Kidney (tissue), 14 donors: ENCODE results near the gene CNOT3. TPM values are rescaled to one million over a fixed set of nuclear protein-coding genes. Genes with fewer than 3 reads are reported as not detected.

Experiments
- DNase-seq, 5 donors: peaks; one replicate each; pipeline ENCODE4 v3.0.0-alpha.2; 2013 to 2020
- FAIRE-seq: peaks from 2 replicates; lab custom pipeline; 2012; peaks lifted over from hg19 to GRCh38; lab: Jason Lieb, UNC
- H3K27ac ChIP-seq, 2 donors: one replicate each; pipeline ENCODE4 v1.7.0; 2013; ENCODE audit warnings: low read depth in 2 of 2, low read length in 2 of 2, inconsistent platforms in 1 of 2
- H3K27me3 ChIP-seq: one replicate; pipeline ENCODE4 v1.7.1; 2013; ENCODE audit warnings: low read length, inconsistent platforms; ENCODE audit not compliant: control insufficient read depth, insufficient read depth
- H3K36me3 ChIP-seq, 3 donors: one replicate each; pipeline versions ENCODE4 v1.7.0 to v1.7.1; 2013; ENCODE audit warnings: low read length in 3 of 3, control low read depth in 1 of 3, inconsistent platforms in 1 of 3; ENCODE audit not compliant: insufficient read depth in 3 of 3, control insufficient read depth in 2 of 3
- H3K4me1 ChIP-seq, 3 donors: one replicate each; pipeline versions ENCODE4 v1.7.0 to v1.7.1; 2013; ENCODE audit warnings: low read length in 3 of 3, inconsistent platforms in 1 of 3, low read depth in 1 of 3; ENCODE audit not compliant: control insufficient read depth in 2 of 3, insufficient read depth in 2 of 3
- H3K4me3 ChIP-seq, 3 donors: one replicate each; pipeline versions ENCODE4 v1.7.0 to v1.8.1; 2013; ENCODE audit warnings: low read length in 3 of 3, control low read depth in 1 of 3, inconsistent platforms in 1 of 3
- H3K9ac ChIP-seq, 3 donors: one replicate each; pipeline versions ENCODE4 v1.7.0 to v1.7.1; 2013; ENCODE audit warnings: low read length in 3 of 3, control low read depth in 1 of 3, inconsistent platforms in 1 of 3
- H3K9me3 ChIP-seq, 3 donors: one replicate each; pipeline versions ENCODE4 v1.7.0 to v1.7.1; 2013; ENCODE audit warnings: low read length in 3 of 3, control low read depth in 1 of 3, inconsistent platforms in 1 of 3; ENCODE audit not compliant: control insufficient read depth in 2 of 3, insufficient read depth in 1 of 3
- intact Hi-C: fragments of 100-400 bp; cut with DNase I; formaldehyde crosslinking; loops from one replicate; pipeline ENCODE4 v1.11.1; 2022
- polyA plus RNA-seq: library from polyadenylated mRNA; stranded (reverse); fragments of 350-450 nt; fragmentation: Illumina TruSeq; extraction: RNeasy Lipid Tissue Mini Kit (QIAGEN cat#74804); gene quantifications from one replicate; pipeline ENCODE4 v1.2.3, GENCODE V29; 2014; ENCODE audit warnings: low read depth, low replicate concordance; ENCODE audit not compliant: insufficient read depth
- total RNA-seq: library from RNA; stranded (reverse); fragmentation: NEBNext Ultra II Directional; extraction: Animal tissue kit (Norgen Biotek cat#: 25700); gene quantifications from one replicate; pipeline ENCODE4 v1.2.1, GENCODE V29; 2021
- TF ChIP-seq, protein P1 (sequence below): IDR thresholded peaks from 3 replicates; pipeline ENCODE4 v1.5.1; 2012; ENCODE audit warnings: mild to moderate bottlenecking, moderate library complexity, borderline replicate concordance; ENCODE audit not compliant: insufficient read depth; ENCODE audit errors: extremely low read depth
- donor health status: control.
- donor health status: control.
- donor health status: control.
- donor health status: control.
- donor health status: control.
- donor health status: DM: yes; HTN: yes; CAD: no.
- donor health status: Normal renal cell carcinoma (clear cell type).

Gene CNOT3
- total and polyA plus RNA-seq, 2 donors from 2014 or later, result 30.8 to 38.1 TPM

DNA sequence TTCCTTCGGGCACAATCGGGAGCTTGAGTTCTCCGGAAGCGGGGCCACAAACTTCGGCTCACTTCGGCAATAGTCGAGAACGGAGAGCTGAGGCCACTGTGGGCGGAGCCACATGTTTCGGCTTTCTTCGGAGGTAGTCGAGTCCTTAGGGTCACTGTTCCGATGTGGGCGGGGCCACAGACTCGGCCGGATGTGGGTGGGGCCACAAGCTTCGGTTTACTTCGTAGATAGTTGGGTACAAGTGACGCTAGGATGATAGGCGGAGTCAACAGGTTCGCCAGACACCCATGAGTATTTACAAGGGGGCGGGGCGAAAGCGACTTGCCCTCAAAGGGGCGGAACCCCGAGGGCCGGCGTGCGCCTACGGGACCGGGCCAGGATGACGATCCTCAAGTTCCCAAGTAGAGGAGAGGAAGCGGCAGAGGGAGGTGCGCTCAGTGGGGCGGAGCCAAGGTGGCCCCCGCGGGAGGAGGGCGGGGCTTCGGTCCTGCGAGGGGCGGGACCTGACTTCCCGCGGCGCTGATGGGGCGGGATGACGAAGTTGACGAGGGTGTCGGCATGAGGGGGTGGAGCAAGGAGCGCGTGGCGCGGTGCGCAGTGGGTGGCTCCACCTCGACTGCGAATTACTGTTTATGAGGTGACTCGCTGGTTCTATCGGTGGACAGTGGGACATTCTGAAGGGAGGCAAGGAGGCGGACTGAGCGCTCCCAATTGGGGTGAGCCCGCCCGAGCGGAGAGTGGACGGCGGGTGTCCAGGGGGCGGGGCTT is 52.4 kb downstream of the CNOT3 start:
- FAIRE-seq (peak; percentile 99), DNase-seq (peak; percentile 100)
- Histone ChIP-seq H3K9ac (peak overlapping the region; percentile 70 to 84 (median 71)), H3K27me3 (no peaks in the 10 kb centered on the region), H3K36me3 (peaks cover 2 to 8% (median 4%) of the 10 kb centered on the region in 3 donors), H3K9me3 (no peaks in the 10 kb centered on the region), H3K4me3 (peak overlapping the region; percentile 79 to 85 (median 84)), H3K27ac (peak overlapping the region; percentile 100), H3K4me1 (peaks cover 0 to 15% (median 13%) of the 10 kb centered on the region in 3 donors)
- intact Hi-C loops, result no loop called here
- TF ChIP-seq, protein P1, sequence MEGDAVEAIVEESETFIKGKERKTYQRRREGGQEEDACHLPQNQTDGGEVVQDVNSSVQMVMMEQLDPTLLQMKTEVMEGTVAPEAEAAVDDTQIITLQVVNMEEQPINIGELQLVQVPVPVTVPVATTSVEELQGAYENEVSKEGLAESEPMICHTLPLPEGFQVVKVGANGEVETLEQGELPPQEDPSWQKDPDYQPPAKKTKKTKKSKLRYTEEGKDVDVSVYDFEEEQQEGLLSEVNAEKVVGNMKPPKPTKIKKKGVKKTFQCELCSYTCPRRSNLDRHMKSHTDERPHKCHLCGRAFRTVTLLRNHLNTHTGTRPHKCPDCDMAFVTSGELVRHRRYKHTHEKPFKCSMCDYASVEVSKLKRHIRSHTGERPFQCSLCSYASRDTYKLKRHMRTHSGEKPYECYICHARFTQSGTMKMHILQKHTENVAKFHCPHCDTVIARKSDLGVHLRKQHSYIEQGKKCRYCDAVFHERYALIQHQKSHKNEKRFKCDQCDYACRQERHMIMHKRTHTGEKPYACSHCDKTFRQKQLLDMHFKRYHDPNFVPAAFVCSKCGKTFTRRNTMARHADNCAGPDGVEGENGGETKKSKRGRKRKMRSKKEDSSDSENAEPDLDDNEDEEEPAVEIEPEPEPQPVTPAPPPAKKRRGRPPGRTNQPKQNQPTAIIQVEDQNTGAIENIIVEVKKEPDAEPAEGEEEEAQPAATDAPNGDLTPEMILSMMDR, result no peak

DNA sequence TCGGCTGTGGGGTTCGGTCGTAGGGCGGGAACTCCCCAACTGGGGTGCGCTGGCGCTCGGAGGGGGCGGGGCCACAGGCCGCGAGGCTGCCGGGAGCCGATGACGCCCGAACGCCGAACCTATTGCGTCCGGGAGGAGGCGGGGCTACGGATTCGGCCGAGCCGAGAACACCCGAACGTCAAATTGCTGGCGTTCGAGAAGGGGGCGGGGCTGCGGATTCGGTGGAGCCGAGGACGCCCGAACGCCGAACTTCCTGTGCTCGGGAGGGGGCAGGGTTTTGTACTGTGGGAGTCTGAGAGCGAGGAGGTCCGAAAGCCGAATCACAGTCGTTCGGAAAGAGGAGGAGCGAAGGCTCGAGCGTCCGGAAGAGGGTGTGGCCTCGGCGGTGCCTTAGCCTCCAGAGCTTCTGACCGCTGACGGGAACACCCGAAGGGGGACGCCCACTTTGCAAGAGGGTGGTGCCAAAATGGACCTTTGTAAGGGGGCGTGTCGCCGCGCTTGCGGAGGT is 53.0 kb downstream of the CNOT3 start:
- H3K4me3 ChIP-seq, result peak overlapping the region; percentile 79 to 85 (median 84)
- peak overlapping the region; percentile 70 to 78 (median 77) for H3K9ac ChIP-seq
- peak; percentile 97 for FAIRE-seq
- DNase-seq, result peak; percentile 100
- TF ChIP-seq, protein P1, result no peak
- no peaks in the 10 kb centered on the region for H3K9me3 ChIP-seq
- peaks cover 0 to 15% (median 13%) of the 10 kb centered on the region in 3 donors for H3K4me1 ChIP-seq
- H3K36me3 ChIP-seq, result peaks cover 2 to 8% (median 4%) of the 10 kb centered on the region in 3 donors
- peak overlapping the region; percentile 100 for H3K27ac ChIP-seq
- intact Hi-C loops, result no loop called here
- no peaks in the 10 kb centered on the region for H3K27me3 ChIP-seq

DNA sequence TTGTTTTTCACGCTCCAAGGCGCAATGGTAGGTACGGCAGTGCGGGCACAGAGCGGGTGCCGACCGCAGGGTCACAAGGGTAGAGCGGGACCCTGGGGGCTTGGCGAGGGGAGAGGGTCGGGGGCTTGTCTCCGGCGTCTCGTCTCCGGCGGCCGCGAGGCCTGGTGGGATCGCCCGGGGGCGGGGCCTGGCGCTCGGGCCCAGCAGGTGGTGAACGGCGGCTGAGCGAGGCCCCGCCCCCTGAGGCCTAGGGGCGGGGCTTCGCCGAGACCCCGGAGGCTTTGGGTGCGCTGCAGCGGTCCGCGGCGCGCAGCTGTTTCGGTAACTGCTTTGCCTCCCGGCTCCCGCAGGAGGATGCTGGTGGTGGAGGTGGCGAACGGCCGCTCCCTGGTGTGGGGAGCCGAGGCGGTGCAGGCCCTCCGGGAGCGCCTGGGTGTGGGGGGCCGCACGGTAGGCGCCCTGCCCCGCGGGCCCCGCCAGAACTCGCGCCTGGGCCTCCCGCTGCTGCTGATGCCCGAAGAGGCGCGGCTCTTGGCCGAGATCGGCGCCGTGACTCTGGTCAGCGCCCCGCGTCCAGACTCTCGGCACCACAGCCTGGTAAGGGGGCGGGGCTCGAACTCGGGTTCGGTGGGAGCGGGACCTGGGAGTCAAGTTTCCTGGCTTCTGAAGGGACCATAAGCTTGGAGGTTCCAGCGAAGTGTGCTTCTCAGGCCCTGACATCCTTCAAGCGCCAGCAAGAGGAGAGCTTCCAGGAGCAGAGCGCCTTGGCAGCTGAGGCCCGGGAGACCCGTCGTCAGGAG is 53.6 kb downstream of the CNOT3 start, which contains the start of gene TSEN34:
TSEN34 (plus strand) TSS at position 298 of the 800 bp plus-strand sequence; CDS start at position 355, 57 bp downstream.
- TF ChIP-seq, protein P1, result no peak
- peak within 1 kb of the TSS; percentile 70 to 78 (median 77) for H3K9ac ChIP-seq
- peaks cover 2 to 8% (median 4%) of the 10 kb centered on the region in 3 donors for H3K36me3 ChIP-seq
- no peaks in the 10 kb centered on the region for H3K27me3 ChIP-seq
- FAIRE-seq, result no peak
- intact Hi-C loops, result no loop called here
- no peaks in the 10 kb centered on the region for H3K9me3 ChIP-seq
- H3K4me3 ChIP-seq, result peak within 1 kb of the TSS; percentile 79 to 85 (median 84)
- peak in 3 of 5 donors; percentile 92 to 96 (median 96) for DNase-seq
- peaks cover 0 to 15% (median 13%) of the 10 kb centered on the region in 3 donors for H3K4me1 ChIP-seq
- peak within 1 kb of the TSS; percentile 100 for H3K27ac ChIP-seq
